HG02798 (cell line): ENCODE data around the gene SNED1.
"Not testable (repeated sequence)": the region's sequence is repeated elsewhere in the genome, so short reads cannot be mapped to it uniquely, and the experiment has no call there.

Experiments used
- ATAC-seq: cut with Tn5 transposase; IDR thresholded peaks from one replicate; pipeline ENCODE4 v1.9.1; 2021; ENCODE audit warnings: mild to moderate bottlenecking; ENCODE audit not compliant: unreplicated experiment, poor library complexity

SNED1 gene

DNA sequence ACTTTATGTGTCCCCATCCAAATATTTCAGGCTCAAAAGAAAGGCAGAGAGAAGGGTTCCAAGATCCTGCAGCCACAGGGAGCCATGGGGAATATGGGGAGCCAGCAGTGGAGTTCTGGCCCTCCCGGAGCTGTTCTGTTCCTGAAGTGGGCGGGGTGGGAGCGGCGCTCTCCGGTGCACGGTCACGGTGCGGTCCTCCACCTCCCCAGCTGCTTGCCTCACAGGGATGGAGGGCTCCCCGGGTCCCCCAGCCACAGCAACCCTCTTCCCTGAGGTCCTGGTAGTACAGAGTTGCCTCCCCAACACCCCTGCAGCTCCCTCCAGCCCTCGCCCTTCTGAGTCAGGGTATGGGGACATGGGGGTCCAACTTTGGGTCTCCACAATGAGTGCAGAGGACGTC lies 26.2 kb upstream of the SNED1 start:
- ATAC-seq: no peak

DNA sequence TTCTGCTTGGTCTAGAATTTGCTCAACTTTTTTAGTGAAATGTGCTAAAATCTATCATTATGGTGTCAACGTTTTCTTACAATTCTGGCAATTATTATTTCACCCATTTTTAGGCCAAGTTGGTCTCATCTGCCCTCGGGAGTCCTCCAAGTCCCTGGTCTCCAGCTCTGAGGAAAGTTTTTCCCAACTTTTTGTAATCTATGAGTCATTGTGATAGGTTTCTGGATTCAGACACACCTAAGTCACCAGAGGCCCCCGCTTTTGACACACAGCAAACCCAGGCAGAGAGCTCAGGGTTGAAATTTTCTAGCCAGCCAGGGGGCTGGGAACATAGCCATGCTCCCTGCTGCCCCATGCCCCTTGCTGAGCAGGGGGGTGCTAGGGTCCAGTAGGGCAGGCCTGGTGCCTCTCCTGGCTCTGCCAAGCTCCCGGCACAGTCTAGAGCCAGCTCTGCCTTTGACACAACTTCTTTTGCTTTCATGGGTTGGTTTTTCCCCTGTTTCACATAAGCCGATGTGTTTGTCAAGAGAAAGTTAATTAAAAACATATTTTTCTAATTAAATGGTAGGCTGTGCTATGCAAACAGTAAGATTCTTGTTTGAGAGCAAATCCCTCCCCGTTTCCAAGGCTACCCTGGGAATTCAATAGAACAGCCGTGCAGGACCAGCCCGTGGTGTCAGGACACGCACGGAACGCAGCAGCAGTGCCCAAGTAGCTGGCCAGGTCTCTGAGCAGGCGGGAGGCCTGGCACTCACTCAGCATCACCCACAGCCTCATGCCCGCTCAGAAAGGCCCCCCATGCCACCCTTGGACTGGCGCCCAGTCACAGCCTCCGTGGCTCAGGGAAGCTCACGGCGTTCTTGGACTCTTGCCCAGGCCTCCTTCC lies 25.5 kb upstream of the SNED1 start:
- no peak for ATAC-seq

DNA sequence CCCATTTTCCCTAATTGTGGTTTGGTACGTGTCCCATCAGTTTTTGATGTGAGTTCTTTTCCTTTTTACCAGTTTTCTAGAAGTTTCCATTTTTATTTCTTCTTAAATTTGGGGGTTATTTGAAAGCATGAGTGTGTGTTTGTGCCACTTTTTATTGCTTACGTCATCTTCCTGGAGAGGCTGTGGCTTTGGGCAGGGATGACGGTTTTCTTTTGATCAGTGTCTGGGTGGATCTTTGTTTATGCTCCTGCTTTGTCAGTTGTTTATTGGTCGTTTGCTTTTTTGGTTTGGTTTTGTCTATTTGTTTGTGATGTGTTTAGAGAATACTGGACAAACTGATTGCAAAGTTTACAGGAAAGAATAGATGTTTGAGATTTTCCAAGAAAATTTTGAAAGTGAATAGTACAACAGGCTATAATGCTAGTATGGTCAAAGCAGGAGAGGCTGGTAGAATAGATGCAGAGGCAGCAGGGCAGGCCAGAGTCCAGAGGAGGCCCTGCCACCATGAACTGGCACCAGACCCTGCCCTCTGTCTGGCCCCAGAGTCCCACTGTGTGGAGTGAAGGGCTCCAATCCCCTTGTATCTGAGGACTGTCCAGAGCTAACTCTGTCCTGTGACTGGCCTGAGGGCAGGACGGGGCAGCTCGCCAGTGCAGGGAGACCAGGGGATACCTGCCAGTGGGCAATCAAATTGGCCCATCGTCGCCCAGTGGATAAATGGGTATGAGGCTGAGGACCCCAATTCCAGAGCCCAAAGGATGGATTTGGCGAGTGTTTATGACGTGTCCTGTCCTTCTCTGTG lies 23.4 kb upstream of the SNED1 start:
- no peak for ATAC-seq

DNA sequence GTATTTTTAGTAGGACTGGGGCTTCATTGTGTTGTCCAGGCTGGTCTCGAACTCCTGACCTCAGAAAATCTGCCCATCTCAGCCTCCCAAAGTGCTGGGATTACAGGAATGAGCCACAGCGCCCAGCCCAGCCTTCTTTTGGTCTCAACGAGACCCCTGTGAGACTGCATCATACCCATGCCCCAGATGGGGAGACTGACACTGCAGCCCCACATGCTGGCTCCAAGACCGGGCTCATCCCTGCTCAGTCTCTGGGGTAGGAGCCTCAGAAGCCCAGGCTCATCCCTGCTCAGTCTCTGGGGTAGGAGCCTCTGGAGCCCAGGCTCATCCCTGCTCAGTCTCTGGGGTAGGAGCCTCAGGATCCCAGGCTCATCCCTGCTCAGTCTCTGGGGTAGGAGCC lies 22.5 kb upstream of the SNED1 start:
- ATAC-seq: not testable (repeated sequence)

DNA sequence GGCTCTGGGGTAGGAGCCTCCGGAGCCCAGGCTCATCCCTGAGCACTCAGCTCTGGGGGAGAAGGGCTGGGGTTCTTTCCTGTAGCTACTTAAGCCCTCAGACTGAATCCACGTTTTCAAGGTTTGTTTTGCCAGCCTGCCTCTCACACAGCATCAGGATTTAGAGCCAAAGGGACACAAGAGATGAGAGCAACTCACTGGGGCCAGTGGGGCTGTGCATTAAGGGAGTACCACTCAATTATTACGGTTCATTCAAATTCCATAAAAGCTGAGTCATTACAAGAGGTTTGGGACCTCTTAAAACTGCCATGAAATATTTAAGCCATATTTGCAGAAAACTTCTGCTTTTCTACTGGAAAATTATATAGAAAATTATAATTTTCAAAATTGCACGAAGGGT lies 17.1 kb upstream of the SNED1 start:
- ATAC-seq: no peak

DNA sequence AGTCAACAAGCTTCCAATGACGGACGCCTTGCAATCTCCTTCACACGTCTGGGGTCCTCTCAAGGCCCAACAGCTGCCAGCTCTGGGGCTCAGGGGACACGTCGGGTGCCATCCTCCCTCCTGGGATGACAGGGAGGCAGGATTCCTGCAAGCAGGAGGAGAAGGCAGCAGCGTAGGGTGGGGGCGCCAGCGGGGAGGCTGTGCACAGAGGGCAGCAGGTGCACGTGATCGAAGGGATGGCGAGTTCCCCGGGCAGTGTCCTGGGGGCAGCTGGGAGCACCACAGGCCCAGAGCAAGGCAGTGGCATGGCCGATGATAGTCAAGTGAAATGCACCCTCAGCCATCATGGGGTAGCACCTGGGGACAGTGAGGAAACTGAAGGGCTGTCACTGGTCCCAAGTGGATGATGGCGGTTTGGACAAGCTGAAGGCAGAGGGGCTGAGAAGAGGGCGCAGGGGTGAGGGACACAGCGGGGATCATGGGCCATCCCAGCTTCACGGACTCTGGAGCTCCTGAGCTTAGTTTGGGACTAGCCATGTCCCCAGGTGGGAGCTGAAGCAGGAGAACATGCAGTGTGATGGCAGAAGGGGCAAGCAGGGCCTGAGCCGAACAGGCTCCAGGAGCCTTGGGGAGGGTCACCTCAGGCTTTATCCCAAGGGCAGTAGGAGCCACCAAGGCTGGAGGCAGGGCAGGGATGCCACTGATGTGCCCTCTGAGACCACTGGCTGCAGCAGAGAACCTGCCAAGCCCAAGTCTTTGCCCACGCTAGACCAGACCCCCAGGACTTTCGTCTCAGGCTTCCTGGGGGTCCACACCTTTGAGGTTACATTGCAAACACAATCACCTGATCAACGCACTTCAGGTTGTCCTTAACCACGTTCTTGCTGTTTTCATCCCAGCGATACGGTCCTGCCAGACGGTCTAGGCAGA lies 16.3 kb upstream of the SNED1 start:
- ATAC-seq: no peak

DNA sequence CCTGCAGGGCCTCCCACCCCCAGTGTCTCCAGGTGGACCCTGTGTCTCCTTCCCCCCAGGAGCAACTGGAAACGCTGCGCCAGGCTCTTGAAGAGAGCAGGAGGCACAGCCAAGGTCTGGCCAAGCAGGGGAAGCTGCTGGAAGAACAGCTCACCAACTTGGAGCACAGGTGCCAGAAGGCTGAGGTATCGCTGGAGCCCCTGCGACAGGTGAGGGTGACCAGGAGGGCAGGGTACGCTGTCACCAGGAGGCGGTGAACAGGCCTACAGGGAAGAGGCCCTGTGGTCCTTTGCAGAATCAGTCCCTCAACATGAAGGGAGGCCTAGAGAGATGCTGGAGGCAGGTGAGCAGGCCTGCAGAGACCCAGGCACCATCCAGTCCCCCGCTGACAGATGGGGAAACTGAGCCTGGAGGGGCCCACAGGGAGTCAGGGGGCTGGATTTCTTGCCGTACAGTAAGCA lies 15.6 kb upstream of the SNED1 start:
- ATAC-seq: no peak

DNA sequence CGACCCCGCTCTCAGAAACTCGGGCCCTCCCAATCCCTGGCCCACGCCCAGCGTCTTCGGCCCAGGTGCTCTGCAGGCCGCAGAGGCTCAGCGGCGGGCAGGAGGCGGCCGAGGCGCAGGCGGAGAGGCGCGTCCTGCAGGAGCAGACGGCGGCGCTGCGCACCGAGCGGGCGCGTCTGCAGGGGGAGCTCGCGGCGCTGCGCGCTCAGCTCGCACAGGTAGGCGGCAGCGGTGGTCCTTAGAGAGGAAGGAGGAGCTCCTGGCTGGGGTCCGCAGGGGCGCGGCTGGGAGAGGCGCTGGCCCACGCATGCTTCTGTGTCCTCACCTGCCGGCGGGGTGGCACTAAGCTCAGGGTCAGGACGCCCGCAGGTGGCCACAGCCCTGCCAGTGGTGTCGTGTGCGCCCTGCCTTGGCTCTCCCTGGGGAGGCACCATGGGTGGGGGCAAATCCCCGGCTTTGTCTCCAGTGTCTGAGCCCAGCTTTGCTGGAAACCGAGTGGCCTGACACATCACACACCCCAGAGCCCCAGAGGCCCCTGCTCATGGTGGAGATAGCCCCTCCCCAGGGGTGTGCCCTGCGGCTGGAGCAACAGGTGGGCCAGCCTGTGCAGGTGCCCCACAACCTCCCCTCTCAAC lies 14.9 kb upstream of the SNED1 start:
- ATAC-seq: no peak

DNA sequence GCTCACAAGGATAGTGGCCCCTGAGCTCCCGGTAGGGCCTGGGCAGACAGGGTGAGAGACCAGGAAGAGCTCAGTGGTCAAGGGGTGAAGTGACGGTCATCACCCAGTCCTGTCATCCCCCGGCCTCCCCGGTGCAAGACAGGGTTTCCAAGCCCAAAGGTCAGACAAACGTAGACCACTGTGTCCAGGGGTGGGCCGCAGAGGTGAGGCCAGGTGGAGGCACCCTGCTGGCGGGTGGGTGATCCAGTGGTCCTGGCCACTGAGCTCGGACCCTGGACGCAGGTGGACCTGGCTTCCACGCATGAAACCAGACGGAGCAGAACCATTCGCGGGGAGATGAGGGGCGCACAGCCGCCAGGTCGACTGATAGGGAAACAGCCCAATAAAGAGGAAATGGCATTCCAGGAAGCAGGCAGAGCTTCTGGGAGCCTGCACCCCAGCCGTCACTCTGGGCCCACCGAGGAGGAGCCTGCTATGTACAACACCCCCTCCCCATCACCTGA lies 14.4 kb upstream of the SNED1 start:
- ATAC-seq: no peak

DNA sequence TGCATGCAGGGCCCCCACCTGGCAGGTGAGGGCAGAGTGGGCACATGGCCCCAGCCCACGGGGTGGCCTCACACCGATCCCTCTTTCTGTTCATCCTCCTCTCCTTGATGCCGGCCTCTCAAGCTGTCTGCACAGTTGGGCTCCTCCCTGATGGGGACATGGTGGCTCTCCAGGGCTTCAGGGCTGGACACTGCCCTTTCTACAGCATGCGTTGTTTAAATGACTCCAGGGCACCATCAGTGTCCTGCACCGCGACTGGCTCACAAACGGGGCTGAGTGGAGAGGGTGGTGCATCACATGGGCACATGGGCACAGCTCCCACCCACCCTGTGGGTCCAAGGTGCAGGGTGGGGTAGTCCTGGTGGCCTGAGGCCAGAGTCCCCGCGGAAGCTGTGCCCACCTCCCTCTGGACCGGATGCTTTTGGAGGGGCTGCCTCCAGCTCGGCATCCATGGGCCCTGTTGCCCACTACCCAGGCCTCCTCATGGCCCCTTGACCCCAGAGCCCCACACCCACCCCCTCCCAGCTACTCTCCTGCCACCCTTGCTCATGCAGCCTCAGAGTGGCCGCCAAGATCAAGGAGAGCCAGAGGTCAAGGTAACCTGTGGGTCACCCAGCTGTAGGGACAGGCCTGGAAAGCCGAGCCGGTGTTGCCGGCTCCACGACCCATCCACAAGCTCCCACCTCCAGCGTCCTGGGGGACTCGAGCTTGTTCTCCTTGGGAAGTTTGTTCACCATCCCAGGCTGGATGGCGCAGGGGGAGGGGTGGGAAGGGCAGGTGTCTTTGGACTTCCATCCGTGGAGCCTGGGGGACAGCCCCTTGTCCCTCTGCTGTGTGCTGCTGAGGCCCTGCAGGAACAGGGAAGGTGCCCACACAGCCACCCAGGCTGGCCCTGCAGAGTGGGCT lies 12.3 kb upstream of the SNED1 start:
- ATAC-seq: no peak

DNA sequence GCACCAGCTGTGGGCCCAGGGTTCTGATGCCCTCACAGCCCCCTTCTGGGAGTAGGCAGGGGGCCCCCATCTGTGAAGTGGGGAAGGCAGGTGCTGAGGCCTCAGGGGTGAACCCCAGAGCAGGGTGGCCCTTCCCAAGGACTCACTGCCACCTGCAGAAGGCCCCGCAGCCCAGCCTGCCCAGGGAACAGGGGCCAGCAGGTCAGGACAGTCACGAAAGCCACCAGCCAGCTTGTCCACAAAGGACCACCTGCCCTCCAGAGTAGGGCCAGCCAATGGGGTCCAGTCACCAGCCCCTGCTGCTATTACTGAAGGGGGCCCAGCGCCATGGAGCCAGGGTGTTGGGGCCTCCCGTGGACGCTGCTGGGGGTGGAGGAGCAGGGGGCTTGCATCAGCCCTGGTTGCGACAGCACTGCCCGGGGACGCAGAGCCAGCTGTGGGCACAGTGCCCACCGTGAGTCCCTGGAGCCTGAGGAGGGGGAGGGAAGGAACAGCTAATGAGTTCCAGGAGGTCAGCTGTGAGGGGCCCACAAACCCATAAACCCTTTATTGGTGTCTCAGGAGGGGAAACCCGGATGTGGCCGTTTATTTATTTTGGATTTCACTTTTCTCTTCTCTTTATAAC lies 11.5 kb upstream of the SNED1 start:
- no peak for ATAC-seq

DNA sequence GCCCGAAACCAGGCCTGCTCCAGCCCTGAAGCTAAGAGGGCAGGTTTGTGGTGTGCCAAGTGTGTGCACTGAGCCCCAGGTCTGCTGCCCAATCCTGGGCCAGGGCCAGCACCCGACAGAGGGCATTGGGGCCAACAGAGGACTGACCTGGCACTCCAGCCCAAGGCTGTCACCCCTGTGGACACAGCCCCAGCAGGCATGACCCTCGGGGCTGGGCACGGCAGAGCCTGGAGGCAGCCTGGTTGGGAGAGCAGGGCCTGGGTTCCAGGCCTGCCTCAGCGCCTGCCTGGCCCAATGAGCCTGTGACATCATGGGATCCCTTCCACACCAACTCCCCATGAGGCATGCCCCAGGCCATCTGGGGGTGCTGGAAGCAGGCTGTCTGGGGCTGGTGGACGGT lies 10.8 kb upstream of the SNED1 start:
- no peak for ATAC-seq

DNA sequence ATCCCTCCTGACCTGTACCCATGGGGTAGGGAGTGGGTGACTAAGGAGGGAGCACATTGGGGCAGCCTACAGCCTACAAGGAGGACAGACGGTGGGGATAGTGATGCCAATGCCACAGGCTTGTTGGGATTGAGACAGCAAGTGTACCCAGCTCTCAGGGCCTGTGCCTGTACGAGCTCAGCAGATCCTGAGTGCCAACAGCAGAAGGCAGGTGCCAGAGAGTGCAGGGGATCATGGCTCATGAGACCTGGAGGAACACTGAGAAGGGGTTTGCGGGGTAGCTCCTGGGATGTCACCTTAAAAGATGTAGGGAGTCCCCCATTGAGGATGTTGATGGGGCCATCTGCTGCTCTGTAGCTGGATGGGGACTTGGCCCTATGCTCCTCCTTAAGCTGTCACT lies 10.3 kb upstream of the SNED1 start:
- ATAC-seq: no peak

DNA sequence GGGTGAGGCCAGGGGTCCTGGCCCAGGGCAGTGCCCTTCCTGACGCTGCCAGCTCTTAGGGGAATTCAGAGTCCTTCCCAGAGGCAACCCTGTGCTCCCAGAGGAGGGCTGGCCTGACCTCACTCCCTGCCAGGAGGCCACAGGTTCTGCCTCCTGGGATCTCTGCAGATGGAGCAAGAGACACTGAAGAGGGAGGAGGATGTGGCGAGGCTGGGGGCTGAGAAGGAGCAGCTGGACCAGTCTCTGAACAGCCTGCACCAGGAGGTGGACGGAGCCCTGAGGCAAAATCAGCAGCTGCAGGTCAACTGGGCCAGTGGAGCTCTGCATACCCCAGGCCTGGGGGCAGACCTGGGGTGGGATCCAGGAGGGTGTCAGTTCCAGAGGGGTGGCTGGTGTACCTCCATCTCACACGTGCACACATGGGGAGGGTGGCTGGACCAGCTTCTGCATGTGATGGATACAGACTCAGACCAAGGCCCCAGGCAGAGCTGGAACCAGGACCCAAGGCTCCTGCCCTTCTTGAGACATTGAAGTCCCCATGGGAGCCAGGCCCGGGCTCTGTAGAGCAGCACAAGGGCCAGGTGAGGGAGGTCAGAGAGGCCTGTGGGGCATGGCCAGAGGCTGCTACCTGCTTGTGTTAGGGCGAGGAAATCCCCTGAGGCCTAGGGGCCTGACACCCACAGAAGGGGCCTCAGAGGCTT lies 9.7 kb upstream of the SNED1 start:
- ATAC-seq: no peak

DNA sequence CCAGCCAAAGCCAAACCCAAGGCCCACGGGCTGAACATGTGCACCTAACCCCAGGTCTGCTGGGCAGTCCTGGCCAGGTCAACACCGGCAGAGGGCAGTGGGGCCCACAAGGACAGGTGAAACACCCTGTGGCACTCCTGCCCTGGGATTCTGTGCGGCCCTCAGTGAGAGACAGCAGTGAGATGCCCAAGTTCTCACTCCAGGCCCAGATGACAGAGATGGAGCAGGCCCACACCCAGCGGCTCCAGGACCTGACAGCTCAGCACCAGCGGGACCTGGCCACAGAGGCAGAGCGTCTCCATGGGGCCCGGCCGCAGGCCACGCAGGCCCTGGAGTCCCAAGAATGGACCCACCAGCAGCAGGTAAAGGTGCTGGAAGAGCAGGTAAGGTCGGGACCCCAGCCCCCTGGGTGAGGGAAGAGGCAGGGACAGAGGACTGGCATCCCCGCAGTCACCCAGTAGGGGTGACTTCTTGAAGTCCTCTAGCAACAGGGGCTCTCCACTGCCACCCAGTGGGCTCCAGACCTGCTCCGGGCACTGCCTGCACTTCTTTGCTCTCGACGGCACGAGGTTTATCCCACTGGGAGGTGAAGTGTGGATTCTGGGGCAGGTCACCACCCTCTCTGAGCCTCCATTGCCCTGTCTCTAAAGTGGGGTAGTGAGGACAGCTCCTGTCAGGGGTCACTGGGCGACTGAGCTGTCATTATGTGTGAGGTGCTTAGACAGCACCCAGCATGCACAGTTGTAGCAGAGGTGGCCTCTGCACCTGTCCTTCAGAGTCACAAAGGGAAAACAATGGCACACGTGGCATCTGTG lies 8.8 kb upstream of the SNED1 start:
- no peak for ATAC-seq

DNA sequence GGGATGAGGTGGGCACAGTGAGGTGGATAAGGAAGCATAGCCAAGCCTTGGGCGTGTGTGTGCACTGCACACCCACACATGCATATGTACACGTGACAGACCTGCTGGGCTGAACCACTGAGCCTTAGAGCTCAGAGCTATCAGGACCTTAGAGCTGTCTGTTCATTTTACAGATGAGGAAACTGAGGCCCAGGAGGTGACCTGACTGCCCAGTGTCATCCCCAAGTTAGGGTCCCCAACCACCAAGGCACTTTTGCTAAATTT lies 8.2 kb upstream of the SNED1 start:
- no peak for ATAC-seq

DNA sequence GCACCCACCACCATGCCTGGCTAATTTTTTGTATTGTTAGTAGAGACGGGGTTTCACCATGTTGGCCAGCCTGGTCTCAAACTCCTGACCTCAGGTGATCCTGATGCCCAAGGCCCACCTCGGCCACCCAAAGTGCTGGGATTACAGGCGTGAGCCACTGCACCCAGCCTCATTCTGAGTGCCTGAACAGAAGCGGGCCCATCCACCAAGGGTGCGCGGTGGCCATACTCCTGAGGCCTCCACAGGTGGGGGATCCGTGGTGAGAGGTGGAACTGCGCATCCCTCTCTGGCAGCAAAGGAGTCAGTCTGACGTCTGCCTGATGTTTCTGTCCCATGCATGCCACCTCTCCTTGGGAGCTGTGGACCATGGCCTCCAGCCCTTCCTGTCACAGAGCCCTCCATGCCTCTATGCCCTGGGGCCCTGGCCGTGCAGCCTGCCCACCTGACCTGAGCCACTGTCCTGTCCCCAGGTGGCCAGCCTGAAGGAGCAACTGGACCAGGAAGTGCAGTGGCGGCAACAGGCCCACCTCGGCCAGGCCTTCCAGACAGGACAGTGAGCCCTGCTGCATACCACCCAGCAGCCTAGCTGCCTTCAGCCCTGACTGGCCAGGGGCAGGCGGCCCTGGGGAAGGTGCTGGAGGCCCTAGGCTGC lies 7.6 kb upstream of the SNED1 start:
- no peak for ATAC-seq
